ENCODE data around the gene DNAJC30.

- TF ChIP-seq CTCF (conservative IDR thresholded peaks at IDR 0.05; ENCODE audit: low read depth in 2 of 2), result no peak
- TF ChIP-seq POLR2AphosphoS5 (IDR thresholded peaks at IDR 0.05; ENCODE audit: low read depth), result no peak
- TF ChIP-seq EZH2 (IDR thresholded peaks at IDR 0.05; ENCODE audit: low read depth, unreplicated experiment), result no peak
- TF ChIP-seq NANOG (IDR thresholded peaks at IDR 0.05; ENCODE audit: borderline replicate concordance), result no peak
- no peak for TF ChIP-seq REST (IDR thresholded peaks at IDR 0.05; ENCODE audit: unreplicated experiment)
- no peak for TF ChIP-seq EZH2phosphoT487 (IDR thresholded peaks at IDR 0.05; ENCODE audit: unreplicated experiment)
Measured at GRCh38 chr7:73703757-73704639, 20.7 kb upstream of the DNAJC30 start.
